HepG2 (cell line): Measurements from ENCODE around the gene ZNF48. TPM values are rescaled to one million over a fixed set of nuclear protein-coding genes. Genes with fewer than 3 reads are reported as not detected.

Experiments used
- CENPT ChIP-seq: sonication (generic); formaldehyde crosslinking; IDR thresholded peaks from 2 replicates; pipeline ENCODE4 v1.8.0; 2022; ENCODE audit warnings: low read depth, mild to moderate bottlenecking, moderate library complexity, missing genetic modification reagents
- FLYWCH1 ChIP-seq: sonication (generic); formaldehyde crosslinking; IDR thresholded peaks from 2 replicates; pipeline ENCODE4 v1.8.1; 2023; ENCODE audit warnings: mild to moderate bottlenecking, missing genetic modification reagents
- FOXK1 ChIP-seq: sonication (generic); formaldehyde crosslinking; IDR thresholded peaks from 2 replicates; pipeline ENCODE4 v1.4.0; 2020; ENCODE audit warnings: low read depth, missing genetic modification reagents, borderline replicate concordance
- FOXO1 ChIP-seq: sonication (generic); formaldehyde crosslinking; IDR thresholded peaks from 2 replicates; pipeline ENCODE4 v1.4.0; 2020; ENCODE audit warnings: missing genetic modification reagents
- HOMEZ ChIP-seq: IDR thresholded peaks from 2 replicates; pipeline ENCODE4 v1.6.1; 2016; ENCODE audit warnings: low read depth
- KDM1A ChIP-seq: IDR thresholded peaks from 2 replicates; pipeline ENCODE4 v1.6.1; 2016; ENCODE audit warnings: missing compliant biosample characterization
- POGZ ChIP-seq: sonication (generic); formaldehyde crosslinking; IDR thresholded peaks from 2 replicates; pipeline ENCODE4 v1.4.0; 2020; ENCODE audit warnings: mild to moderate bottlenecking, missing genetic modification reagents
- POLR2A ChIP-seq, 2 experiments: IDR thresholded peaks; 2 replicates each; pipeline ENCODE4 v1.6.1; 2011; ENCODE audit warnings: low read depth in 2 of 2, low read length in 2 of 2, mild to moderate bottlenecking in 1 of 2, moderate library complexity in 1 of 2; ENCODE audit not compliant: insufficient read depth in 1 of 2
- SIX4 ChIP-seq: sonication (generic); formaldehyde crosslinking; IDR thresholded peaks from 2 replicates; pipeline ENCODE4 v1.4.0; 2020; ENCODE audit warnings: missing genetic modification reagents
- TEAD3 ChIP-seq: optimal IDR thresholded peaks from 2 replicates; pipeline ENCODE3; 2016; ENCODE audit warnings: borderline replicate concordance
- THAP8 ChIP-seq: sonication (generic); formaldehyde crosslinking; IDR thresholded peaks from 2 replicates; pipeline ENCODE4 v1.5.1; 2020; ENCODE audit warnings: missing genetic modification reagents, mild to moderate bottlenecking, borderline replicate concordance
- ZBTB46 ChIP-seq: sonication (generic); formaldehyde crosslinking; IDR thresholded peaks from 2 replicates; pipeline ENCODE4 v1.4.0; 2020; ENCODE audit warnings: mild to moderate bottlenecking, missing genetic modification reagents, borderline replicate concordance
- ZMAT3 ChIP-seq: sonication (generic); formaldehyde crosslinking; conservative IDR thresholded peaks from 2 replicates; pipeline ENCODE4 v1.7.0; 2021; ENCODE audit warnings: missing genetic modification reagents
- ZNF570 ChIP-seq: sonication (generic); formaldehyde crosslinking; IDR thresholded peaks from 2 replicates; pipeline ENCODE4 v1.4.0; 2020; ENCODE audit warnings: mild to moderate bottlenecking, missing genetic modification reagents, borderline replicate concordance
- ZNF816 ChIP-seq: sonication (generic); formaldehyde crosslinking; IDR thresholded peaks from 2 replicates; pipeline ENCODE4 v1.8.0; 2022; ENCODE audit warnings: missing genetic modification reagents, mild to moderate bottlenecking, borderline replicate concordance
- polyA plus RNA-seq, 8 experiments: library from polyadenylated mRNA; depleted of rRNA in 3 of 8; stranded (reverse) in 7 of 8; unstranded in 1 of 8; fragments of >200 nt; fragmentation: Illumina TruSeq in 4 of 8; extraction: Trizol in 4 of 8; gene quantifications; 2 replicates each; pipeline versions ENCODE4 v1.2.1 to v1.2.3, GENCODE V29; 2011 to 2016; ENCODE audit warnings: low read depth in 4 of 8, missing spikeins in 1 of 8, mixed read lengths in 1 of 8; ENCODE audit not compliant: insufficient read depth in 1 of 8
- total RNA-seq, 5 experiments: library from RNA; depleted of rRNA; stranded (reverse); fragments of >200 nt; fragmentation: Illumina TruSeq; extraction: Trizol; gene quantifications; 2 replicates each; pipeline ENCODE4 v1.2.3, GENCODE V29; 2016; ENCODE audit warnings: low read depth in 1 of 5
- TF ChIP-seq, protein P1 (sequence below): sonication (generic); formaldehyde crosslinking; IDR thresholded peaks from 2 replicates; pipeline ENCODE4 v1.5.1; 2020; ENCODE audit warnings: mild to moderate bottlenecking, missing genetic modification reagents, borderline replicate concordance
- TF ChIP-seq, protein P2 (sequence below): sonication (generic); formaldehyde crosslinking; IDR thresholded peaks from 2 replicates; pipeline ENCODE4 v1.8.0; 2022; ENCODE audit warnings: missing genetic modification reagents, mild to moderate bottlenecking, moderate library complexity, borderline replicate concordance

Gene ZNF48
- total and polyA plus RNA-seq, 2 of the 13 experiments (the other 11 are each of a cell fraction or from before 2014, with no cell fraction given) = 9.9 to 12.3 TPM

GRCh38 chr16:30401768-30402425 lies 6.7 kb downstream of the ZNF48 start (continued):
- TF ChIP-seq, protein P1, sequence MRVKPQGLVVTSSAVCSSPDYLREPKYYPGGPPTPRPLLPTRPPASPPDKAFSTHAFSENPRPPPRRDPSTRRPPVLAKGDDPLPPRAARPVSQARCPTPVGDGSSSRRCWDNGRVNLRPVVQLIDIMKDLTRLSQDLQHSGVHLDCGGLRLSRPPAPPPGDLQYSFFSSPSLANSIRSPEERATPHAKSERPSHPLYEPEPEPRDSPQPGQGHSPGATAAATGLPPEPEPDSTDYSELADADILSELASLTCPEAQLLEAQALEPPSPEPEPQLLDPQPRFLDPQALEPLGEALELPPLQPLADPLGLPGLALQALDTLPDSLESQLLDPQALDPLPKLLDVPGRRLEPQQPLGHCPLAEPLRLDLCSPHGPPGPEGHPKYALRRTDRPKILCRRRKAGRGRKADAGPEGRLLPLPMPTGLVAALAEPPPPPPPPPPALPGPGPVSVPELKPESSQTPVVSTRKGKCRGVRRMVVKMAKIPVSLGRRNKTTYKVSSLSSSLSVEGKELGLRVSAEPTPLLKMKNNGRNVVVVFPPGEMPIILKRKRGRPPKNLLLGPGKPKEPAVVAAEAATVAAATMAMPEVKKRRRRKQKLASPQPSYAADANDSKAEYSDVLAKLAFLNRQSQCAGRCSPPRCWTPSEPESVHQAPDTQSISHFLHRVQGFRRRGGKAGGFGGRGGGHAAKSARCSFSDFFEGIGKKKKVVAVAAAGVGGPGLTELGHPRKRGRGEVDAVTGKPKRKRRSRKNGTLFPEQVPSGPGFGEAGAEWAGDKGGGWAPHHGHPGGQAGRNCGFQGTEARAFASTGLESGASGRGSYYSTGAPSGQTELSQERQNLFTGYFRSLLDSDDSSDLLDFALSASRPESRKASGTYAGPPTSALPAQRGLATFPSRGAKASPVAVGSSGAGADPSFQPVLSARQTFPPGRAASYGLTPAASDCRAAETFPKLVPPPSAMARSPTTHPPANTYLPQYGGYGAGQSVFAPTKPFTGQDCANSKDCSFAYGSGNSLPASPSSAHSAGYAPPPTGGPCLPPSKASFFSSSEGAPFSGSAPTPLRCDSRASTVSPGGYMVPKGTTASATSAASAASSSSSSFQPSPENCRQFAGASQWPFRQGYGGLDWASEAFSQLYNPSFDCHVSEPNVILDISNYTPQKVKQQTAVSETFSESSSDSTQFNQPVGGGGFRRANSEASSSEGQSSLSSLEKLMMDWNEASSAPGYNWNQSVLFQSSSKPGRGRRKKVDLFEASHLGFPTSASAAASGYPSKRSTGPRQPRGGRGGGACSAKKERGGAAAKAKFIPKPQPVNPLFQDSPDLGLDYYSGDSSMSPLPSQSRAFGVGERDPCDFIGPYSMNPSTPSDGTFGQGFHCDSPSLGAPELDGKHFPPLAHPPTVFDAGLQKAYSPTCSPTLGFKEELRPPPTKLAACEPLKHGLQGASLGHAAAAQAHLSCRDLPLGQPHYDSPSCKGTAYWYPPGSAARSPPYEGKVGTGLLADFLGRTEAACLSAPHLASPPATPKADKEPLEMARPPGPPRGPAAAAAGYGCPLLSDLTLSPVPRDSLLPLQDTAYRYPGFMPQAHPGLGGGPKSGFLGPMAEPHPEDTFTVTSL (CRISPR knock-in tag) = peak; percentile 82; the same call in 1 of the 2 replicates
- TF ChIP-seq KDM1A (CRISPR knock-in tag) (peak; percentile 98), FOXK1 (CRISPR knock-in tag) (peak; percentile 91; the same call in 1 of the 2 replicates), HOMEZ (CRISPR knock-in tag) (peak; percentile 68; the same call in 1 of the 2 replicates), THAP8 (CRISPR knock-in tag) (no peak), POLR2A (IDR thresholded peaks at IDR 0.05; ENCODE audit: insufficient read depth in 1 of 2, low read depth in 2 of 2, low read length in 2 of 2) (peak; percentile 40 to 71; a peak in 3 of 4 replicates), FOXO1 (peak; percentile 90), ZMAT3 (CRISPR knock-in tag) (peak; percentile 54), CENPT (CRISPR knock-in tag) (no peak), ZNF816 (CRISPR knock-in tag) (0 out of 2 replicates have a peak, but pooled peaks have one; percentile 67), ZBTB46 (no peak), POGZ (CRISPR knock-in tag) (no peak; the same call in 1 of the 2 replicates), TEAD3 (peak; percentile 89), FLYWCH1 (CRISPR knock-in tag) (no peak), ZNF570 (CRISPR knock-in tag) (no peak), SIX4 (CRISPR knock-in tag) (0 out of 2 replicates have a peak, but pooled peaks have one; percentile 19)
- TF ChIP-seq, protein P2, sequence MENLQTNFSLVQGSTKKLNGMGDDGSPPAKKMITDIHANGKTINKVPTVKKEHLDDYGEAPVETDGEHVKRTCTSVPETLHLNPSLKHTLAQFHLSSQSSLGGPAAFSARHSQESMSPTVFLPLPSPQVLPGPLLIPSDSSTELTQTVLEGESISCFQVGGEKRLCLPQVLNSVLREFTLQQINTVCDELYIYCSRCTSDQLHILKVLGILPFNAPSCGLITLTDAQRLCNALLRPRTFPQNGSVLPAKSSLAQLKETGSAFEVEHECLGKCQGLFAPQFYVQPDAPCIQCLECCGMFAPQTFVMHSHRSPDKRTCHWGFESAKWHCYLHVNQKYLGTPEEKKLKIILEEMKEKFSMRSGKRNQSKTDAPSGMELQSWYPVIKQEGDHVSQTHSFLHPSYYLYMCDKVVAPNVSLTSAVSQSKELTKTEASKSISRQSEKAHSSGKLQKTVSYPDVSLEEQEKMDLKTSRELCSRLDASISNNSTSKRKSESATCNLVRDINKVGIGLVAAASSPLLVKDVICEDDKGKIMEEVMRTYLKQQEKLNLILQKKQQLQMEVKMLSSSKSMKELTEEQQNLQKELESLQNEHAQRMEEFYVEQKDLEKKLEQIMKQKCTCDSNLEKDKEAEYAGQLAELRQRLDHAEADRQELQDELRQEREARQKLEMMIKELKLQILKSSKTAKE (CRISPR knock-in tag) = peak; percentile 78; the same call in 1 of the 2 replicates
